HG03103 (cell line): ENCODE measurements around the gene RAB3GAP2.
A peak's percentile ranks its signal among the peaks of the same experiment; 100 is the strongest.
"Not testable (repeated sequence)": the region's sequence is repeated elsewhere in the genome, so short reads cannot be mapped to it uniquely, and the experiment has no call there.

Experiments
- ATAC-seq: cut with Tn5 transposase; IDR thresholded peaks from one replicate; pipeline ENCODE4 v1.9.1; 2021; ENCODE audit warnings: low read depth; ENCODE audit not compliant: unreplicated experiment

The RAB3GAP2 gene

DNA sequence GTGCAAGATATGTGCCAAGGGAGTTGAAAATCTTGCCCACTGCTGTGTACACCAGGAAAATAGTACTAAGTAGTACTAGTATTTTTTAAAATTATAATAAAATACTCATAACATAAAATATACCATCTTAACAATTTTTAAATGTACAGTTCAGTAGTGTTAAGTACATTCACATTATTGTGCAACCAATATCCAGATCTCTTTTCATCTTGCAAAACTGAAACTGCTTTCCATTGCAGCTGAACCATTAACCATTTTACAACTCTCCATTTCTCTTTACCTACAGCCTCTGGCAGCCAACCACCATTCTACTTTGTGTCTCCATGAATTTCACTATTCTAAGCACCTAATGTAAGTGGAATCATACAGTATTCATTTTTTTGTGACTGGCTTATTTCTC, 19.3 kb upstream of the RAB3GAP2 start:
- ATAC-seq: no peak

DNA sequence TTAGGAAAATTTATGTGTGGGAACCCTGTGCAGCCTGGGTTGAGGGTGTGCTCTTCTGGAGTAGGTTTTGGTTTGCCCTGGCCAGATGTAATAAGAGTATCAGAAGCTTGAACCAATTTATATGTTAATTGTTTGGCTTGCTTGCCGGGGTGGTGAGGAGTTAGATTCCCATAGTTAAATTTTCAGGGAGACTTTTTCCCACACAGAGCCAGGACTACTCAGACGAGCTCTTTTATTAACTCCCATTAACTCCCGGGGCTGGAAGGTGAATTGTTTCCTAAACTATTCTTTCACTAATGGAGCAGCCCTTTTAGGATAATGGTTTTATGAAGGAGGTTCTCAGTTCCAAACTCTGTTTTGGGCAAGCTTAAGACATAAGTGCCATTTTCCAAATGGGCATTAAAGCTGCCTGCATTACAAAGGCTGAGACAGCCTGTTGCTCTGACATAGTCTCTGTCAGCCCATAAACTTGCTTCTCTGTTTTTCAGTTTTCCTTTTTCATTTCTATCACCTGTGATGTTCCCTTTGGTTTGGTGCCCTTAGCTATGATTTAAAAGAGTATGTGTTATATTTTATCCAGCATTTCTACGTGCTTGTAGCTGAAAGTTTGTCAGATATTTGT, 18.0 kb upstream of the RAB3GAP2 start:
- no peak for ATAC-seq

DNA sequence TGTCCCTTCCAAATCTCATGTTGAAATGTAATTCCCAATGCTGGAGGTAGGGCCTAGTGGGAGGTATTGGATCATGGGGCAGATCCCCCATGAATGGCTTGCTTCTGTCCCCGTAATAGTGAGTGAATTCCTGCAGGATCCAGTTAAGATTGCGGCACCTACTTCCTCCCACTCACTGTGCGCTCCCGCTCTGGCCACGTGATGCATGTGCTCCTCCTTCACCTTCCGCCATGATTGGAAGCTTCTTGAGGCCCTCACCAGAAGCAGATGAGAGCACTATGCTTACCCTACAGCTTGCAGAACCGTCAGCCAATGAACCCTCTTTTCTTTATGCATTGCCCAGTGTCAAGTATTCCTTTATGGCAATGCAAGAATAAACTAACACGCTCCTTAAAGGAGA, 14.9 kb upstream of the RAB3GAP2 start:
- ATAC-seq: no peak

- no peak for ATAC-seq
Observed at GRCh38 chr1:220283625-220284024, 11.4 kb upstream of the RAB3GAP2 start.

GRCh38 chr1:220281159-220281574, 8.9 kb upstream of the RAB3GAP2 start:
- peak; percentile 52 for ATAC-seq

- ATAC-seq: no peak
Observed at GRCh38 chr1:220280249-220280648, 8.0 kb upstream of the RAB3GAP2 start.

- ATAC-seq: no peak
Observed at GRCh38 chr1:220278991-220279390, 6.7 kb upstream of the RAB3GAP2 start.

DNA sequence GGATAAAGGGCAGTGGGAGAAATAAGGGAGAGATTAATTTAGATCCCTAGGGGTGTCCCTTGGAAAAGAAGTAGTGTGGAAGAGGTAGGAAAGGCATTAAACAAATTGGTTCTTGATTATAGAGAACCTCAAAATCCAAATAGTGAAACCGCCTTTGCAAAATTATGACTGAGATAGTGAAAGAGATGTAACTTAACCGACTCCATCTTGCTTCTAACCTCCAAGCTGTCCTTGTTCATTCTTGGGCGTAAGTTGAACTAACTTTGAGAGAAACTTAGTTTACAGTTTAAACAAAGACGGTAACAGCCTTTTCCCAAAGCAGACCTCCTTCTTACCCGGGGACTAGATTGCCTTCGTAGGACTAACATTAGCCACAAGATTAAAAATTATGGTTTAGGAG, 3.2 kb upstream of the RAB3GAP2 start:
- ATAC-seq: no peak

GRCh38 chr1:220274251-220274855, 2.1 kb upstream of the RAB3GAP2 start:
- no peak for ATAC-seq

GRCh38 chr1:220272841-220273090, 513 bp upstream of the RAB3GAP2 start:
- ATAC-seq: no peak

- no peak for ATAC-seq
Observed at GRCh38 chr1:220271706-220272046, 577 bp downstream of the RAB3GAP2 start.

DNA sequence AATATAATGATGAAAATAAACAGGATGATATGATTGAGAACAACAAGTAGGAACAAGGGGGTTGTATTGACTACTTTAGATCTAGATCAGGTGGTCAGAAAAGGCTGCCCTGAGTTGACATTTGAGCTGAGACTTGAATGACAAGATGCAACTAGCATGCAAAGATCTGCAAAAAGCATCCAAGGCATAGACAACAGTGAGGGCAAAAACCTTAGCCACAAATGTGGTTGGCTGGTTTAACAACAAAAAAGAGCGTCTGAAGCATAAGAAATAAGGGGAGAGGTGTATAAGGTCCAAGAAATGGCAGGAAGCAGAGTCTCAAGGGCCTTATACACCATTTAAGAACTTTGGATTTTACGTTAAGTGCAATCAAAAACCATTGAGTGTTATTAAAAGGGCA, 3.2 kb downstream of the RAB3GAP2 start:
- no peak for ATAC-seq

GRCh38 chr1:220267630-220268029, 4.6 kb downstream of the RAB3GAP2 start:
- ATAC-seq: no peak

DNA sequence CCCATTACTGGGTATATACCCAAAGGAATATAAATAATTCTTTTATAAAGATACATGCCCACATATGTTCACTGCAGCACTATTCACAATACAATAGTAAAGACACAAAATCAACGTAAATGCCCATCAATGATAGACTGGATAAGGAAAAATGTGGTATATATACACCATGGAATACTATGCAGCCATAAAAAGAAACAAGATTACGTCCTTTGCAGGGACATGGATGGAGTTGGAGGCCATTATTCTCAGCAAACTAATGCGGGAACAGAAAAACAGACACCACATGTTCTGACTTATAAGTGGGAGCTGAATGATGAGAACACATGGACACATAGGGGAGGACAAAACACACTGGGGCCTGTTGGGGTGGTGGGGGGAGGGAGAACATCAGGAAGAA, 12.0 kb downstream of the RAB3GAP2 start:
- not testable (repeated sequence) for ATAC-seq

DNA sequence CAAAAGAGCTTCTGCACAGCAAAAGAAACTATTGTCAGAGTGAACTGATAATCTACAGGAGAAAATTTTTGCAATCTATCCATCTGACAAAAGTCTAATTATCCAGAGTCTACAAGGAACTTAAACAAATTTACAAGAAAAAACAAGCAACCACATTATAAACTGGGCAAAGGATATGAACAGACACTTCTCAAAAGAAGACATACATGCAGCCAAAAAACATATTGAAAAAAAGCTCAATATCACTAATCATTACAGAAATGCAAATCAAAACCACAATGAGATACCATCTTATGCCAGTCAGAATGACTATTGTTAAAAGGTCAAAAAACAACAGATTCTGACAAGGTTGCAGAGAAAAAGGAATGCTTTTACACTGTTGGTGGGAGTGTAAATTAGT, 12.5 kb downstream of the RAB3GAP2 start:
- not testable (repeated sequence) for ATAC-seq

GRCh38 chr1:220256194-220256593, 16.1 kb downstream of the RAB3GAP2 start:
- ATAC-seq: not testable (repeated sequence)

GRCh38 chr1:220255204-220255603, 17.0 kb downstream of the RAB3GAP2 start:
- ATAC-seq: no peak

GRCh38 chr1:220253290-220253689, 19.0 kb downstream of the RAB3GAP2 start:
- not testable (repeated sequence) for ATAC-seq

DNA sequence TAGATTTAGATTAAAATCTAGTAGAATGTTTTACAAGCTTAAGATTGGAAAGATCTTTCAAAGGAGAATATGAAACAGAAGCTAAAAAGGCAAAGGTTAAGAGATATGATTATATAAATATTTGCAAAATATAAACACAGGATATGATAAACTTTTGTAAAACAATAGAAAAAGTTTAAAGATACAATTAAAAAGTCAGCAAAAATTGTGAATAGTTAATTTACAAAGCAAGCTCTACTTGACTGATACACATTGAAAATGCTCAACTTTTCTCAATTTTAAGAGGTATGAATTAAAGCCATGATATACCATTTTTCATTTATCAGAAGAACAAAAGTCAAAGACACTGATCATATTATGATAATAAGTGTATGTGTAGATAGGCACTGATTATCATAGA, 21.0 kb downstream of the RAB3GAP2 start:
- ATAC-seq: no peak

DNA sequence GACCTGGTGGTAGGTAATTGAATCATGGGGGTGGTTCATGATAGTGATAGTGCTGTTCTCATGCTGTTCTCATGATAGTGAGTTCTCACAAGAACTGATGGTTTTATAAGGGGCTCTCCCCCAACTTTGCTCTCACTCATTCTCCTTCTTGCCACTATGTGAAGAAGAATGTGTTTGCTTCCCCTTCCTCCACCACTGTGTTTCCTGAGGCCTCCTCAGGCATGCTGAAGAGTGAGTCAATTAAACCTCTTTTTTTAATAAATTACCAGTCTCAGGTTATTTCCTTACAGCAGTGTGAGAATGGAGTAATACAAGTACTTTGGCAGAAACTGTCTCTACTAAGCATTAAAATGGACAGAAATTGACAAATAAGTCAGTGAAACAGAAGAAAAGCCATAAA, 21.6 kb downstream of the RAB3GAP2 start:
- ATAC-seq: no peak

DNA sequence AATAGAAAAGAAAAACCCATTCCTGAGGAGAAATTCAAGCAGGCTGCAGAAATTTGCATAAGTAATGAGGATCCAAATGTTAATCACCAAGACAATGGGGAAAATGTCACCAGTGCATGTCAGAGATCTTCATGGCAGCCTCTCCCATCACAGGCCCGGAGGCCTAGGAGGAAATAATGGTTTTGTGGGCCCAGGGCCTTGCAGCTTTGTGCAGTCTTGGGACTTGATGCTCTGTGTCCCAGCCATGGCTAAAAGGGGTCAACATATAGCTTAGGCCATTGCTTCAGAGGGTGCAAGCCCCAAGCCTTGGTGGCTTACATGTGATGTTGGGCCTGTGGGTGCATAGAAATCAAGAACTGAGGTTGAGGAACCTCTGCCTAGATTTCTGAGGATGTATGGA, 22.7 kb downstream of the RAB3GAP2 start:
- ATAC-seq: no peak

DNA sequence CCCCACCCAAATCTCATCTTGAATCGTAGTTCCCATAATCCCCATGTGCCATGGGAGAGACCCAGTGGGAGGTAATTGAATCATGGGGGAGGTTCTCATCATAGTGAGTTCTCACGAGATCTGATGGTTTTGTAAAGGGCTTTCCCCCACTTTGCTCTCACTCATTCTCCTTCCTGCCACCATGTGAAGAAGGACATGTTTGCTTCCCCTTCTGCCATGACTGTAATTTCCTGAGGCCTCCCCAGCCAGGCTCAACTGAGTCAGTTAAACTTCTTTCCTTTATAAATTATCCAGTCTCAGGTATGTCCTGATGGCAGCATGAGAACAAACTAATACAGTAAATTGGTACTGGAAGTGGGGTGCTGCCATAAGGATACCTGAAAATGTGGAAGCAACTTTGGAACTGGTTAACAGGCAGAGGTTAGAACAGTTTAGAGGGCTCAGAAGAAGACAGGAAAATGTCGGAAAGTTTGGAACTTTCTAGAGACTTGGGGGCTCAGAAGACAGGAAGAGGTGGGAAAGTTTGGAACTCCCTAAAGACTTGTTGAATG, 23.5 kb downstream of the RAB3GAP2 start:
- ATAC-seq: not testable (repeated sequence)

DNA sequence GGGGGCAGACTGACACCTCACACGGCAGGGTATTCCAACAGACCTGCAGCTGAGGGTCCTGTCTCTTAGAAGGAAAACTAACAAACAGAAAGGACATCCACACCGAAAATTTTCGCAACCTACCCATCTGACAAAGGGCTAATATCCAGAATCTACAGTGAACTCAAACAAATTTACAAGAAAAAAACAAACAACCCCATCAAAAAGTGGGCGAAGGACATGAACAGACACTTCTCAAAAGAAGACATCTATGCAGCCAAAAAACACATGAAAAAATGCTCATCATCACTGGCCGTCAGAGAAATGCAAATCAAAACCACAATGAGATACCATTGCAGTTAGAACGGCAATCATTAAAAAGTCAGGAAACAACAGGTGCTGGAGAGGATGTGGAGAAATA, 26.4 kb downstream of the RAB3GAP2 start:
- ATAC-seq: not testable (repeated sequence)
